Body of pancreas (tissue), 4 donors: ENCODE results near the gene SKP1.
A peak's percentile ranks its signal among the peaks of the same experiment; 100 is the strongest.

Experiments used
- POLR2A ChIP-seq, 3 donors: fragments of 450-650 bp; IDR thresholded peaks; one replicate each; pipeline ENCODE4 v1.6.1; 2016; ENCODE audit warnings: antibody characterized with exemption in 3 of 3, mild to moderate bottlenecking in 2 of 3
- TF ChIP-seq, protein P1 (sequence below), 7 experiments: fragments of 450-650 bp in 4 of 7; fragments of 200-600 bp in 3 of 7; sonication (generic) in 3 of 7; IDR thresholded peaks; one replicate each; pipeline ENCODE4 v1.5.1; 2016 to 2019; ENCODE audit warnings: antibody characterized with exemption in 7 of 7

DNA sequence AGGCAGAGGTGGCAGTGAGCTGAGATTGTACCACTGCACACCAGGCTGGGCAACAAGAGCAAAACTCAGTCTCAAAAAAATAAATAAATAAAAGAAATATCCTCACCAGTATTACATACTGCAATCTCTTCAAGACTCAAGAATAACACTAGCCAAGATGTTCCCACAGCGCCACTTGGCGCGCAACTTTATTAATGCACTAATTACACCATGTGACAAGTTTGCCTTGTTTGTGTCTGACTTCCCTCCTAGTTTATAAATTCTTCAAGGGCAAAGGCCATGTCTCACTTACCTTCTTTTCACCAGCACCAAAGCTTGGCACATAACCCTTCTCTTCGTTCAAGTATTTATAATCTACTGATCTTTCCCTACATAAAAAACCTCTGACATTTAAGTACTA is 4.8 kb downstream of the SKP1 start:
- TF ChIP-seq, protein P1, sequence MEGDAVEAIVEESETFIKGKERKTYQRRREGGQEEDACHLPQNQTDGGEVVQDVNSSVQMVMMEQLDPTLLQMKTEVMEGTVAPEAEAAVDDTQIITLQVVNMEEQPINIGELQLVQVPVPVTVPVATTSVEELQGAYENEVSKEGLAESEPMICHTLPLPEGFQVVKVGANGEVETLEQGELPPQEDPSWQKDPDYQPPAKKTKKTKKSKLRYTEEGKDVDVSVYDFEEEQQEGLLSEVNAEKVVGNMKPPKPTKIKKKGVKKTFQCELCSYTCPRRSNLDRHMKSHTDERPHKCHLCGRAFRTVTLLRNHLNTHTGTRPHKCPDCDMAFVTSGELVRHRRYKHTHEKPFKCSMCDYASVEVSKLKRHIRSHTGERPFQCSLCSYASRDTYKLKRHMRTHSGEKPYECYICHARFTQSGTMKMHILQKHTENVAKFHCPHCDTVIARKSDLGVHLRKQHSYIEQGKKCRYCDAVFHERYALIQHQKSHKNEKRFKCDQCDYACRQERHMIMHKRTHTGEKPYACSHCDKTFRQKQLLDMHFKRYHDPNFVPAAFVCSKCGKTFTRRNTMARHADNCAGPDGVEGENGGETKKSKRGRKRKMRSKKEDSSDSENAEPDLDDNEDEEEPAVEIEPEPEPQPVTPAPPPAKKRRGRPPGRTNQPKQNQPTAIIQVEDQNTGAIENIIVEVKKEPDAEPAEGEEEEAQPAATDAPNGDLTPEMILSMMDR (IDR thresholded peaks at IDR 0.05) = peak in 1 of 7 experiments; percentile 8
- no peak for TF ChIP-seq POLR2A (IDR thresholded peaks at IDR 0.05)
